ENCODE measurements around the gene HIVEP3. TPM values are rescaled to one million over a fixed set of nuclear protein-coding genes. Genes with fewer than 3 reads are reported as not detected.

Gene HIVEP3
- total RNA-seq, 2 donors from 2014 or later = 4.7 to 5.8 TPM

GRCh38 chr1:41523949-41524675 is 394.6 kb downstream of the HIVEP3 start:
- no peak overlapping the region for H3K4me3 ChIP-seq

GRCh38 chr1:41523071-41523470 is 395.7 kb downstream of the HIVEP3 start:
- Histone ChIP-seq H3K27me3 (no peaks in the 10 kb centered on the region), H3K4me1 (no peaks in the 10 kb centered on the region), H3K9me3 (no peaks in the 10 kb centered on the region), H3K27ac (no peak overlapping the region), H3K36me3 (no peaks in the 10 kb centered on the region), H3K4me3 (no peak overlapping the region)
- DNase-seq (ENCODE audit: low spot score) = no peak
- no peak for TF ChIP-seq CTCF (IDR thresholded peaks at IDR 0.05)

More at GRCh38 chr1:41523949-41524675, 394.6 kb downstream of the HIVEP3 start:
- H3K27me3 ChIP-seq = no peaks in the 10 kb centered on the region
- no peak overlapping the region for H3K27ac ChIP-seq
- no peak for TF ChIP-seq CTCF (IDR thresholded peaks at IDR 0.05)
- no peak for DNase-seq (ENCODE audit: low spot score)
- H3K4me1 ChIP-seq = no peaks in the 10 kb centered on the region
- H3K9me3 ChIP-seq = no peaks in the 10 kb centered on the region
- H3K36me3 ChIP-seq = no peaks in the 10 kb centered on the region

GRCh38 chr1:41521766-41522165 is 397.0 kb downstream of the HIVEP3 start:
- Histone ChIP-seq H3K4me1 (peaks cover 0 to 10% of the 10 kb centered on the region in 2 donors), H3K9me3 (no peaks in the 10 kb centered on the region), H3K36me3 (no peaks in the 10 kb centered on the region), H3K27ac (no peak overlapping the region), H3K27me3 (no peaks in the 10 kb centered on the region), H3K4me3 (no peak overlapping the region)
- TF ChIP-seq CTCF (IDR thresholded peaks at IDR 0.05) = no peak
- no peak for DNase-seq (ENCODE audit: low spot score)

- Histone ChIP-seq H3K4me3 (no peak overlapping the region), H3K36me3 (no peaks in the 10 kb centered on the region), H3K4me1 (peaks cover 0 to 16% of the 10 kb centered on the region in 2 donors), H3K9me3 (no peaks in the 10 kb centered on the region), H3K27ac (no peak overlapping the region), H3K27me3 (no peaks in the 10 kb centered on the region)
- no peak for TF ChIP-seq CTCF (IDR thresholded peaks at IDR 0.05)
- DNase-seq (ENCODE audit: low spot score) = no peak
Observed at GRCh38 chr1:41520951-41521752, 397.6 kb downstream of the HIVEP3 start.

- no peak for DNase-seq (ENCODE audit: low spot score)
Observed at GRCh38 chr1:41519667-41520066, 399.1 kb downstream of the HIVEP3 start.

More at GRCh38 chr1:41519667-41520066, 399.1 kb downstream of the HIVEP3 start:
- peaks cover 0 to 30% of the 10 kb centered on the region in 2 donors for H3K4me1 ChIP-seq
- TF ChIP-seq CTCF (IDR thresholded peaks at IDR 0.05) = no peak
- no peak overlapping the region for H3K27ac ChIP-seq
- H3K36me3 ChIP-seq = no peaks in the 10 kb centered on the region
- H3K27me3 ChIP-seq = no peaks in the 10 kb centered on the region
- H3K4me3 ChIP-seq = no peak overlapping the region
- no peaks in the 10 kb centered on the region for H3K9me3 ChIP-seq

Measured in right atrium auricular region (tissue), 2 donors.